ENCODE results near the gene SPATA6.

- TF ChIP-seq, protein P1, sequence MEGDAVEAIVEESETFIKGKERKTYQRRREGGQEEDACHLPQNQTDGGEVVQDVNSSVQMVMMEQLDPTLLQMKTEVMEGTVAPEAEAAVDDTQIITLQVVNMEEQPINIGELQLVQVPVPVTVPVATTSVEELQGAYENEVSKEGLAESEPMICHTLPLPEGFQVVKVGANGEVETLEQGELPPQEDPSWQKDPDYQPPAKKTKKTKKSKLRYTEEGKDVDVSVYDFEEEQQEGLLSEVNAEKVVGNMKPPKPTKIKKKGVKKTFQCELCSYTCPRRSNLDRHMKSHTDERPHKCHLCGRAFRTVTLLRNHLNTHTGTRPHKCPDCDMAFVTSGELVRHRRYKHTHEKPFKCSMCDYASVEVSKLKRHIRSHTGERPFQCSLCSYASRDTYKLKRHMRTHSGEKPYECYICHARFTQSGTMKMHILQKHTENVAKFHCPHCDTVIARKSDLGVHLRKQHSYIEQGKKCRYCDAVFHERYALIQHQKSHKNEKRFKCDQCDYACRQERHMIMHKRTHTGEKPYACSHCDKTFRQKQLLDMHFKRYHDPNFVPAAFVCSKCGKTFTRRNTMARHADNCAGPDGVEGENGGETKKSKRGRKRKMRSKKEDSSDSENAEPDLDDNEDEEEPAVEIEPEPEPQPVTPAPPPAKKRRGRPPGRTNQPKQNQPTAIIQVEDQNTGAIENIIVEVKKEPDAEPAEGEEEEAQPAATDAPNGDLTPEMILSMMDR (IDR thresholded peaks at IDR 0.05 in 4 of 5, conservative IDR thresholded peaks at IDR 0.05 in 1 of 5) = no peak
- TF ChIP-seq POLR2A (IDR thresholded peaks at IDR 0.05) = no peak
Measured at GRCh38 chr1:48263041-48263440, 209.0 kb downstream of the SPATA6 start.
